ENCODE results near the gene ITGA5. TPM values are rescaled to one million over a fixed set of nuclear protein-coding genes. Genes with fewer than 3 reads are reported as not detected.

The ITGA5 gene
- total and polyA plus RNA-seq, 9 of the 15 experiments (the other 6 are each of a cell fraction or from before 2014, with no cell fraction given): 9.1 to 82.1 (median 47.4) TPM

DNA sequence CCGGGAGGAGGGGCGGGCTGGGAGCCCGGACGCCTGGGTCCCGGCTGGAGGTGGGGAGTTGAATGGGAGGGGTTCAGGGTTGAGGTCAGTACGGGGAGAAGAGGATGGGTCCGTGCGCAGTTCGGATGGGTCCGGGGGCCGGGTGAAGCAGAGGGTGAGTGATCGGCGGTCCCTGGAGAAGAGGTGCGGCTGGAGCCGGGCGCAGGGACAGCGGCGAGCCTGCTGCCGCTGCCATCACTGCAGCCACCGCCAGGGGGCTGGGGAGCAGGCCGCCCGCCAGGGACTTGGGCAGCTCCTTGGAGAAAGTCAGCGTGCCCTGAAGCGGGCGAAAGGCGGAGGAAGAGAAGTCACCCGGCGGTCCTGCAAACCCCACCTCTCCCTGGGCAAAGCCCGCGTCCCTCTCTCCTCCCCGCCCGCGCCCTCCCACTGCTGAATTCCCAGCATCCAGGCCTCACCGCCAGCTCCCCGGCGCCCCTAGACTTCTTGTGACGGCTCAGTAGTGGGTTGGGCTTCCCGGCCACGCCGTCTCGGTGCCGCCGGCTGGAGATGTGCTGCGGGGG, 48.8 kb downstream of the ITGA5 start (continued):
- no peak for TF ChIP-seq ZNF212 (CRISPR knock-in tag; IDR thresholded peaks at IDR 0.05)
- TF ChIP-seq BCL6 (CRISPR knock-in tag; IDR thresholded peaks at IDR 0.05): no peak
- TF ChIP-seq, protein P1, sequence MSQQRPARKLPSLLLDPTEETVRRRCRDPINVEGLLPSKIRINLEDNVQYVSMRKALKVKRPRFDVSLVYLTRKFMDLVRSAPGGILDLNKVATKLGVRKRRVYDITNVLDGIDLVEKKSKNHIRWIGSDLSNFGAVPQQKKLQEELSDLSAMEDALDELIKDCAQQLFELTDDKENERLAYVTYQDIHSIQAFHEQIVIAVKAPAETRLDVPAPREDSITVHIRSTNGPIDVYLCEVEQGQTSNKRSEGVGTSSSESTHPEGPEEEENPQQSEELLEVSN (IDR thresholded peaks at IDR 0.05; ENCODE audit: borderline replicate concordance in 1 of 2, extremely low read depth in 1 of 2, insufficient read depth in 1 of 2, insufficient read length in 1 of 2, low read depth in 1 of 2, low read length in 1 of 2, poor library complexity in 1 of 2, severe bottlenecking in 1 of 2): peak; percentile 34 to 66
- TF ChIP-seq GABPB1 (CRISPR knock-in tag; IDR thresholded peaks at IDR 0.05): peak; percentile 52; the same call in 1 of the 2 replicates
- TF ChIP-seq CCAR2 (IDR thresholded peaks at IDR 0.05; ENCODE audit: low read depth, low read length): no peak
- TF ChIP-seq SMARCA5 (IDR thresholded peaks at IDR 0.05): no peak
- TF ChIP-seq ZEB2 (IDR thresholded peaks at IDR 0.05): no peak
- no peak for TF ChIP-seq ZNF121 (CRISPR knock-in tag; conservative IDR thresholded peaks at IDR 0.05)
- TF ChIP-seq ESRRA (IDR thresholded peaks at IDR 0.05; ENCODE audit: borderline replicate concordance, low read depth): no peak
- TF ChIP-seq RBBP5 (IDR thresholded peaks at IDR 0.05; ENCODE audit: borderline replicate concordance, insufficient read depth, low read length, poor library complexity, severe bottlenecking): peak; percentile 55
- TF ChIP-seq RBM14 (IDR thresholded peaks at IDR 0.05; ENCODE audit: borderline replicate concordance, insufficient read depth, low read depth, low read length): no peak
- TF ChIP-seq CBX8 (IDR thresholded peaks at IDR 0.05; ENCODE audit: borderline replicate concordance, extremely low read depth, low read depth, low read length, poor library complexity, severe bottlenecking): no peak
- TF ChIP-seq, protein P2, sequence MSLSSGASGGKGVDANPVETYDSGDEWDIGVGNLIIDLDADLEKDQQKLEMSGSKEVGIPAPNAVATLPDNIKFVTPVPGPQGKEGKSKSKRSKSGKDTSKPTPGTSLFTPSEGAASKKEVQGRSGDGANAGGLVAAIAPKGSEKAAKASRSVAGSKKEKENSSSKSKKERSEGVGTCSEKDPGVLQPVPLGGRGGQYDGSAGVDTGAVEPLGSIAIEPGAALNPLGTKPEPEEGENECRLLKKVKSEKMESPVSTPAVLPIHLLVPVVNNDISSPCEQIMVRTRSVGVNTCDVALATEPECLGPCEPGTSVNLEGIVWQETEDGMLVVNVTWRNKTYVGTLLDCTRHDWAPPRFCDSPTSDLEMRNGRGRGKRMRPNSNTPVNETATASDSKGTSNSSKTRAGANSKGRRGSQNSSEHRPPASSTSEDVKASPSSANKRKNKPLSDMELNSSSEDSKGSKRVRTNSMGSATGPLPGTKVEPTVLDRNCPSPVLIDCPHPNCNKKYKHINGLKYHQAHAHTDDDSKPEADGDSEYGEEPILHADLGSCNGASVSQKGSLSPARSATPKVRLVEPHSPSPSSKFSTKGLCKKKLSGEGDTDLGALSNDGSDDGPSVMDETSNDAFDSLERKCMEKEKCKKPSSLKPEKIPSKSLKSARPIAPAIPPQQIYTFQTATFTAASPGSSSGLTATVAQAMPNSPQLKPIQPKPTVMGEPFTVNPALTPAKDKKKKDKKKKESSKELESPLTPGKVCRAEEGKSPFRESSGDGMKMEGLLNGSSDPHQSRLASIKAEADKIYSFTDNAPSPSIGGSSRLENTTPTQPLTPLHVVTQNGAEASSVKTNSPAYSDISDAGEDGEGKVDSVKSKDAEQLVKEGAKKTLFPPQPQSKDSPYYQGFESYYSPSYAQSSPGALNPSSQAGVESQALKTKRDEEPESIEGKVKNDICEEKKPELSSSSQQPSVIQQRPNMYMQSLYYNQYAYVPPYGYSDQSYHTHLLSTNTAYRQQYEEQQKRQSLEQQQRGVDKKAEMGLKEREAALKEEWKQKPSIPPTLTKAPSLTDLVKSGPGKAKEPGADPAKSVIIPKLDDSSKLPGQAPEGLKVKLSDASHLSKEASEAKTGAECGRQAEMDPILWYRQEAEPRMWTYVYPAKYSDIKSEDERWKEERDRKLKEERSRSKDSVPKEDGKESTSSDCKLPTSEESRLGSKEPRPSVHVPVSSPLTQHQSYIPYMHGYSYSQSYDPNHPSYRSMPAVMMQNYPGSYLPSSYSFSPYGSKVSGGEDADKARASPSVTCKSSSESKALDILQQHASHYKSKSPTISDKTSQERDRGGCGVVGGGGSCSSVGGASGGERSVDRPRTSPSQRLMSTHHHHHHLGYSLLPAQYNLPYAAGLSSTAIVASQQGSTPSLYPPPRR (CRISPR knock-in tag; IDR thresholded peaks at IDR 0.05; ENCODE audit: borderline replicate concordance): no peak
- TF ChIP-seq DDX20 (tag; IDR thresholded peaks at IDR 0.05; ENCODE audit: low read depth): no peak
- TF ChIP-seq POLR2H (tag; IDR thresholded peaks at IDR 0.05; ENCODE audit: low read depth): no peak
- TF ChIP-seq HNRNPH1 (optimal IDR thresholded peaks at IDR 0.05; ENCODE audit: low read depth, low read length): no peak
- no peak for TF ChIP-seq MITF (IDR thresholded peaks at IDR 0.05)
- TF ChIP-seq XRCC4 (IDR thresholded peaks at IDR 0.05; ENCODE audit: extremely low read depth, insufficient read depth, insufficient read length): no peak
- TF ChIP-seq SAFB (IDR thresholded peaks at IDR 0.05; ENCODE audit: borderline replicate concordance, low read depth, low read length): no peak
